ENCODE data around the gene TRIM38.

DNA sequence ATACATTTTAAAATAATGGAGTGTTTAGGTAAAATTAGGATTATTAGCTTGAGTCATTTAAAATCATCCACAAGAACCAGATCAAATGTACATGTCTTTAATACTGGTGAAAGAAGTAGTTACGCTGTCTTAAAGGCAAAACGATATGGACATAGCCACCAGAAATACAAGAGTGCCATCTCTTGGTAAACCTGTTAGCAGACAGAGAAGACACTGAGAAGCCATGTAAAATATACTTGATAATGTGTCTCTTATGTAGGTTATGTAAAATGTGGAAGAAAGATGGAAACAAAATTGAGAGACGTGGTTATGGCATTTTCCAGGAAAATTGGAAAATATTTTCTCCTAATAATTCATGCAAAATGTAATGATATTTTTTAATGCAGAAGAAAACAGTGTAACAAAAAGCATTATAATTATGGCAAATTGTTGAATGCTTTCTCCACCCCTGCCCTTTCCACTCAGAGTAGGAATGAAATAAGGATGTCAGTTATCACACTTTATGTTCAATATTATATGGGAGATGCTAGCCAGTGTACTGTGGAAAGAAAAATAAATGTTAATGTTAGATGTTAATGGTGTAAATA, 19.9 kb upstream of the TRIM38 start:
- no peak for TF ChIP-seq POLR2A (IDR thresholded peaks at IDR 0.05; ENCODE audit: low read depth, low read length)
- TF ChIP-seq TAF1 (IDR thresholded peaks at IDR 0.05; ENCODE audit: borderline replicate concordance, low read depth, low read length): no peak
- no peak for TF ChIP-seq POLR2AphosphoS5 (IDR thresholded peaks at IDR 0.05; ENCODE audit: low read depth, low read length)
